H7 (cell line): ENCODE results near the gene SMARCD3. TPM values are rescaled to one million over a fixed set of nuclear protein-coding genes. Genes with fewer than 3 reads are reported as not detected.

Experiments
- DNase-seq: peaks from one replicate; pipeline ENCODE4 v3.0.0; 2012
- H3K27me3 ChIP-seq: 2 replicates; pipeline ENCODE4 v1.6.0; 2011; ENCODE audit warnings: mild to moderate bottlenecking, low read length; ENCODE audit not compliant: control insufficient read depth, insufficient read depth
- H3K36me3 ChIP-seq: replicated peaks from 2 replicates; pipeline ENCODE4 v1.5.1; 2011; ENCODE audit warnings: low read length; ENCODE audit not compliant: control insufficient read depth, insufficient read depth
- H3K4me3 ChIP-seq: 2 replicates; pipeline ENCODE4 v1.5.1; 2011; ENCODE audit warnings: low read depth, mild to moderate bottlenecking, control low read depth, low read length, moderate library complexity; ENCODE audit not compliant: insufficient read depth
- total RNA-seq: library from RNA; depleted of rRNA; stranded (reverse); fragments of >200 nt; shearing (Covaris generic); gene quantifications from 2 replicates; pipeline ENCODE4 v1.2.3, GENCODE V29; 2014

Gene SMARCD3
- total RNA-seq, 1 experiment from 2014 or later: 23.6 TPM

GRCh38 chr7:151228024-151228866 lies 20.2 kb downstream of the SMARCD3 start:
- Histone ChIP-seq H3K4me3 (peak overlapping the region; percentile 89), H3K27me3 (no peaks in the 10 kb centered on the region), H3K36me3 (peaks cover 19% of the 10 kb centered on the region)
- DNase-seq: no peak

GRCh38 chr7:151226875-151227782 lies 21.4 kb downstream of the SMARCD3 start, which contains the start of gene ABCF2:
ABCF2 (minus strand) TSS chr7:151227205; CDS start chr7:151226458, 747 bp downstream.
- H3K4me3 ChIP-seq: peak within 1 kb of the TSS; percentile 89
- H3K27me3 ChIP-seq: no peaks in the 10 kb centered on the region
- peak; percentile 99 for DNase-seq
- H3K36me3 ChIP-seq: peaks cover 25% of the 10 kb centered on the region

GRCh38 chr7:151226560-151226874 lies 22.0 kb downstream of the SMARCD3 start:
- Histone ChIP-seq H3K27me3 (no peaks in the 10 kb centered on the region), H3K4me3 (peak overlapping the region; percentile 89), H3K36me3 (peaks cover 30% of the 10 kb centered on the region)
- no peak for DNase-seq

GRCh38 chr7:151225948-151226510 lies 22.5 kb downstream of the SMARCD3 start:
- no peak for DNase-seq
- Histone ChIP-seq H3K27me3 (no peaks in the 10 kb centered on the region), H3K36me3 (peaks cover 32% of the 10 kb centered on the region), H3K4me3 (peak overlapping the region; percentile 89)

GRCh38 chr7:151223728-151224127 lies 24.8 kb downstream of the SMARCD3 start:
- DNase-seq: no peak
- no peak overlapping the region for H3K4me3 ChIP-seq
- H3K36me3 ChIP-seq: peaks cover 41% of the 10 kb centered on the region
- H3K27me3 ChIP-seq: no peaks in the 10 kb centered on the region

- Histone ChIP-seq H3K4me3 (no peak overlapping the region), H3K27me3 (no peaks in the 10 kb centered on the region), H3K36me3 (peaks cover 49% of the 10 kb centered on the region)
- no peak for DNase-seq
Measured at GRCh38 chr7:151218170-151218569, 30.3 kb downstream of the SMARCD3 start.

GRCh38 chr7:151215396-151215795 lies 33.1 kb downstream of the SMARCD3 start:
- H3K36me3 ChIP-seq: peaks cover 32% of the 10 kb centered on the region
- H3K4me3 ChIP-seq: no peak overlapping the region
- DNase-seq: no peak
- H3K27me3 ChIP-seq: no peaks in the 10 kb centered on the region

- H3K27me3 ChIP-seq: no peaks in the 10 kb centered on the region
- peaks cover 28% of the 10 kb centered on the region for H3K36me3 ChIP-seq
- no peak overlapping the region for H3K4me3 ChIP-seq
- DNase-seq: no peak
Measured at GRCh38 chr7:151213826-151214225, 34.7 kb downstream of the SMARCD3 start.

- DNase-seq: no peak
- H3K36me3 ChIP-seq: peaks cover 20% of the 10 kb centered on the region
- no peaks in the 10 kb centered on the region for H3K27me3 ChIP-seq
- no peak overlapping the region for H3K4me3 ChIP-seq
Measured at GRCh38 chr7:151212626-151213025, 35.9 kb downstream of the SMARCD3 start.

- Histone ChIP-seq H3K36me3 (peaks cover 18% of the 10 kb centered on the region), H3K4me3 (no peak overlapping the region), H3K27me3 (no peaks in the 10 kb centered on the region)
- DNase-seq: peak; percentile 67
Measured at GRCh38 chr7:151211155-151211772, 37.2 kb downstream of the SMARCD3 start.

GRCh38 chr7:151210087-151210854 lies 38.2 kb downstream of the SMARCD3 start, which contains the start of gene H2BK1:
H2BK1 (minus strand) TSS chr7:151210488; CDS start chr7:151210318, 170 bp downstream.
- H3K4me3 ChIP-seq: no peak within 1 kb of the TSS
- peak; percentile 73 for DNase-seq
- no peaks in the 10 kb centered on the region for H3K27me3 ChIP-seq
- peaks cover 14% of the 10 kb centered on the region for H3K36me3 ChIP-seq

GRCh38 chr7:151209588-151209987 lies 38.9 kb downstream of the SMARCD3 start:
- peak; percentile 32 for DNase-seq
- Histone ChIP-seq H3K27me3 (no peaks in the 10 kb centered on the region), H3K36me3 (peaks cover 10% of the 10 kb centered on the region), H3K4me3 (no peak overlapping the region)

GRCh38 chr7:151208253-151208862 lies 40.1 kb downstream of the SMARCD3 start:
- Histone ChIP-seq H3K36me3 (no peaks in the 10 kb centered on the region), H3K27me3 (no peaks in the 10 kb centered on the region; the same call in 1 of the 2 replicates), H3K4me3 (no peak overlapping the region)
- DNase-seq: peak; percentile 34
